Activated gamma-delta T cell treated with anti-CD3 and anti-CD28 coated beads, Interleukin-2, amount 50 U/mL, for 16 hours (primary cell): ENCODE data around the gene SLC7A11.

Experiments
- DNase-seq: peaks from one replicate; pipeline ENCODE4 v3.0.0-alpha.2; 2020; ENCODE audit warnings: low read depth

SLC7A11 gene

GRCh38 chr4:138161351-138161750 is 80.8 kb downstream of the SLC7A11 start:
- DNase-seq: no peak

GRCh38 chr4:138158746-138159297 is 83.3 kb downstream of the SLC7A11 start:
- no peak for DNase-seq

DNA sequence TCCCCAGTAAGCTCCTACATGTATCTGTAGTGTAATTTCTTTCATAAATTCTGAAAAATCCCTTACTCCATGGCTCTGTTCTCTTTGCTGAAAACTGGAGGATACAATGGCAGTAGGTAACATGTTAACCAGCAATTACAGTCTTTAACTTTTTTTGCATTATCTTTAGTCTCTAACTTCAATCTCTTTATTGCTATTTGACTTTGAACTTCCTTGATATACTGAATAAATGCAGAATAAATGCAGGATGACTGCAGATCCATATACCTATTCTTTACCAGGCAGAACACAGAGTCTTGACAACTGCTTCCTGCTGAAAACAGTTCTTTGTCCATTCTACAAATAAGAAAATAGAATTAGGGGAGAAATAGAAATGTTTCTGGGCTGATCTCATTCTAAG is 101.3 kb downstream of the SLC7A11 start:
- DNase-seq: no peak

GRCh38 chr4:138138774-138139173 is 103.4 kb downstream of the SLC7A11 start:
- no peak for DNase-seq

GRCh38 chr4:138135610-138136009 is 106.5 kb downstream of the SLC7A11 start:
- DNase-seq: no peak

DNA sequence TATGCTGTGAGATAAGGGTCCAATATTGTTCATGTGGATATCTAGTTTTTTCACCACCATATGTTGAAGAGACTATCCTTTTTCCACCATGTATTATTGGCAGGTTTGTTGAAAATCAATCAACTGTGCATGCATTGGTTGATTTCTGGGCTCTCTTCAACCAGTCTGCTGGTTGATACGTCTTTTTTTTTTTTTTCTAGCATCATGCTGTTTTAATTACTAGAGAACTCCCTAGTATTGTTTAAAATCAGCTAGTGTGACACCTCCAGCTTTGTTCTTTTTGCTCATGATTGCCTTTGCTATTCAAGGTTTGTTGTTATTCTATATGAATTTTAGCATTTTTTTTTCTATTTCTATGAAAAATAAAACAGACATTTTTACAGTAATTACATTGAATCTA is 123.9 kb downstream of the SLC7A11 start:
- no peak for DNase-seq

- DNase-seq: no peak
Measured at GRCh38 chr4:138115053-138115452, 127.1 kb downstream of the SLC7A11 start.

DNA sequence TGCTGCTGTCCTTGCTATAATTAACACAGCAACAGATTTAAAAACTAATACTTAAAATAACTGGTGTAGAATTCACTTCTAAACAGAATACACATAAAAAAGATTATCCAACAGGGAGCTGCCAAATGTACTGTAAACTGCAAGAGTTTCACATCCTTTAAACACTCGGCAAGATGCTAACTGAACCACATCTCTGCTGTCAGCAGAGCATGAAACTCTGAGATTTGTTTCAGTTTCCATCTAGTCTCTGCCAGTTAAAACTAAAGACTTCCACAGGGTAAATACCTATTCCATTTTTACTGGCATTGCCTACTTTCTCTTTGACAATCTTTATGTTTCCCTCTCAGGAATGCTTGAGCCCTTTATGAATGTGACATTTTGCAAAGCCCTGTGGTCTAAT is 127.7 kb downstream of the SLC7A11 start:
- DNase-seq: no peak
